Activated CD4-positive, alpha-beta T cell treated with anti-CD3 and anti-CD28 coated beads, Interleukin-2, amount 10 ng/mL, durations not matched to agents 7 days and 5 days (primary cell): Measurements from ENCODE around the gene RHCG. TPM values are rescaled to one million over a fixed set of nuclear protein-coding genes. Genes with fewer than 3 reads are reported as not detected.

Experiments
- CTCF ChIA-PET: fragments of 350-600 bp; sonication (Branson Sonifier 250); formaldehyde crosslinking; loops from one replicate; lab custom pipeline; 2021; ENCODE audit warnings: antibody characterized with exemption; lab: Charles Lee
- POLR2A ChIA-PET: fragments of 350-600 bp; sonication (Branson Sonifier 250); formaldehyde crosslinking; loops from one replicate; lab custom pipeline; 2021; ENCODE audit warnings: antibody characterized with exemption; lab: Charles Lee
- DNase-seq: peaks from one replicate; pipeline ENCODE4 v3.0.0-alpha.2; 2020
- H3K27ac Mint-ChIP-seq: one replicate; pipeline ENCODE4 v1.8.0; 2021; ENCODE audit warnings: mild to moderate bottlenecking, moderate library complexity, mixed read lengths
- H3K27me3 Mint-ChIP-seq: one replicate; pipeline ENCODE4 v1.8.0; 2021; ENCODE audit warnings: mixed read lengths
- H3K36me3 Mint-ChIP-seq: one replicate; pipeline ENCODE4 v1.8.0; 2021; ENCODE audit warnings: low read depth, mixed read lengths
- H3K4me1 Mint-ChIP-seq: one replicate; pipeline ENCODE4 v1.8.0; 2021; ENCODE audit warnings: mixed read lengths
- H3K4me3 Mint-ChIP-seq: one replicate; pipeline ENCODE4 v1.8.0; 2021; ENCODE audit warnings: mild to moderate bottlenecking, moderate library complexity, mixed read lengths
- H3K9me3 Mint-ChIP-seq: one replicate; pipeline ENCODE4 v1.8.0; 2021; ENCODE audit warnings: mixed read lengths
- total RNA-seq, 2 experiments: library from RNA; stranded (reverse); gene quantifications; one replicate each; pipeline ENCODE4 v1.2.3, GENCODE V29; 2021

The RHCG gene
- total RNA-seq, 2 experiments from 2014 or later: not detected

GRCh38 chr15:89459271-89460038, 36.9 kb downstream of the RHCG start:
- ChIA-PET POLR2A (no interaction called here), CTCF (no interaction called here)
- no peak overlapping the region for H3K4me3 Mint-ChIP-seq
- no peak for DNase-seq
- H3K4me1 Mint-ChIP-seq: peaks cover 3% of the 10 kb centered on the region
- peaks cover 3% of the 10 kb centered on the region for H3K9me3 Mint-ChIP-seq
- H3K36me3 Mint-ChIP-seq: no peaks in the 10 kb centered on the region
- no peak overlapping the region for H3K27ac Mint-ChIP-seq
- peaks cover 4% of the 10 kb centered on the region for H3K27me3 Mint-ChIP-seq

- Mint-ChIP-seq H3K27ac (no peak overlapping the region), H3K36me3 (no peaks in the 10 kb centered on the region), H3K4me3 (no peak overlapping the region), H3K9me3 (peaks cover 3% of the 10 kb centered on the region), H3K27me3 (peaks cover 7% of the 10 kb centered on the region), H3K4me1 (peaks cover 3% of the 10 kb centered on the region)
- CTCF ChIA-PET: interaction anchor here (0.6 kb wide), 1 partner anchor 113 kb away, joined by 3 read pairs; no protein-coding TSS in a partner anchor
- POLR2A ChIA-PET: no interaction called here
- DNase-seq: no peak
These were observed 37.9 kb downstream of the RHCG start for GRCh38 chr15:89458440-89458839.

GRCh38 chr15:89457086-89457485, 39.3 kb downstream of the RHCG start:
- Mint-ChIP-seq H3K4me3 (no peak overlapping the region), H3K27ac (no peak overlapping the region), H3K36me3 (no peaks in the 10 kb centered on the region), H3K9me3 (peaks cover 3% of the 10 kb centered on the region), H3K4me1 (peaks cover 3% of the 10 kb centered on the region), H3K27me3 (peaks cover 8% of the 10 kb centered on the region)
- POLR2A ChIA-PET: no interaction called here
- CTCF ChIA-PET: interaction anchor here (0.6 to 0.8 kb wide), 2 partner anchors 31 to 342 kb away, joined by 3 to 4 read pairs; no protein-coding TSS in a partner anchor
- DNase-seq: peak; percentile 22

GRCh38 chr15:89455535-89455934, 40.8 kb downstream of the RHCG start:
- no peaks in the 10 kb centered on the region for H3K36me3 Mint-ChIP-seq
- no peak overlapping the region for H3K27ac Mint-ChIP-seq
- H3K27me3 Mint-ChIP-seq: peaks cover 15% of the 10 kb centered on the region
- CTCF ChIA-PET: interaction anchor here (2.0 kb wide), 1 partner anchor 97 kb away, joined by 7 read pairs; no protein-coding TSS in a partner anchor
- peaks cover 3% of the 10 kb centered on the region for H3K9me3 Mint-ChIP-seq
- peaks cover 3% of the 10 kb centered on the region for H3K4me1 Mint-ChIP-seq
- DNase-seq: no peak
- H3K4me3 Mint-ChIP-seq: no peak overlapping the region
- POLR2A ChIA-PET: no interaction called here

GRCh38 chr15:89452330-89452836, 44.0 kb downstream of the RHCG start:
- ChIA-PET POLR2A (no interaction called here), CTCF (no interaction called here)
- no peak overlapping the region for H3K4me3 Mint-ChIP-seq
- no peaks in the 10 kb centered on the region for H3K36me3 Mint-ChIP-seq
- peaks cover 3% of the 10 kb centered on the region for H3K4me1 Mint-ChIP-seq
- H3K9me3 Mint-ChIP-seq: peaks cover 3% of the 10 kb centered on the region
- no peak overlapping the region for H3K27ac Mint-ChIP-seq
- peaks cover 25% of the 10 kb centered on the region for H3K27me3 Mint-ChIP-seq
- DNase-seq: no peak

- H3K4me3 Mint-ChIP-seq: no peak overlapping the region
- no peaks in the 10 kb centered on the region for H3K36me3 Mint-ChIP-seq
- DNase-seq: no peak
- peaks cover under 1% of the 10 kb centered on the region for H3K9me3 Mint-ChIP-seq
- peaks cover 27% of the 10 kb centered on the region for H3K27me3 Mint-ChIP-seq
- ChIA-PET POLR2A (no interaction called here), CTCF (no interaction called here)
- H3K27ac Mint-ChIP-seq: no peak overlapping the region
- H3K4me1 Mint-ChIP-seq: peaks cover under 1% of the 10 kb centered on the region
These were observed 44.5 kb downstream of the RHCG start for GRCh38 chr15:89451846-89452245.

- Mint-ChIP-seq H3K9me3 (no peaks in the 10 kb centered on the region), H3K4me3 (no peak overlapping the region), H3K27ac (no peak overlapping the region), H3K27me3 (peaks cover 31% of the 10 kb centered on the region), H3K36me3 (no peaks in the 10 kb centered on the region), H3K4me1 (no peaks in the 10 kb centered on the region)
- POLR2A ChIA-PET: no interaction called here
- no peak for DNase-seq
- CTCF ChIA-PET: interaction anchor here (1.7 kb wide), 1 partner anchor 22 kb away, joined by 5 read pairs; no protein-coding TSS in a partner anchor
These were observed 46.0 kb downstream of the RHCG start for GRCh38 chr15:89450076-89451006.

GRCh38 chr15:89448825-89449224, 47.6 kb downstream of the RHCG start:
- no peaks in the 10 kb centered on the region for H3K36me3 Mint-ChIP-seq
- no peak overlapping the region for H3K27ac Mint-ChIP-seq
- DNase-seq: no peak
- POLR2A ChIA-PET: no interaction called here
- H3K9me3 Mint-ChIP-seq: no peaks in the 10 kb centered on the region
- CTCF ChIA-PET: interaction anchor here (1.7 kb wide), 1 partner anchor 23 kb away, joined by 5 read pairs; no protein-coding TSS in a partner anchor
- no peaks in the 10 kb centered on the region for H3K4me1 Mint-ChIP-seq
- H3K27me3 Mint-ChIP-seq: peaks cover 29% of the 10 kb centered on the region
- H3K4me3 Mint-ChIP-seq: no peak overlapping the region

GRCh38 chr15:89447676-89448075, 48.7 kb downstream of the RHCG start:
- H3K27ac Mint-ChIP-seq: no peak overlapping the region
- no peaks in the 10 kb centered on the region for H3K4me1 Mint-ChIP-seq
- H3K4me3 Mint-ChIP-seq: no peak overlapping the region
- no peaks in the 10 kb centered on the region for H3K9me3 Mint-ChIP-seq
- CTCF ChIA-PET: interaction anchor here (4.7 kb wide), 1 partner anchor 89 kb away, joined by 21 read pairs; no protein-coding TSS in a partner anchor
- no peak for DNase-seq
- H3K27me3 Mint-ChIP-seq: peaks cover 28% of the 10 kb centered on the region
- no peaks in the 10 kb centered on the region for H3K36me3 Mint-ChIP-seq
- POLR2A ChIA-PET: no interaction called here

GRCh38 chr15:89446255-89446891, 50.0 kb downstream of the RHCG start:
- Mint-ChIP-seq H3K36me3 (no peaks in the 10 kb centered on the region), H3K27ac (no peak overlapping the region), H3K9me3 (no peaks in the 10 kb centered on the region), H3K4me1 (no peaks in the 10 kb centered on the region), H3K4me3 (no peak overlapping the region), H3K27me3 (peaks cover 25% of the 10 kb centered on the region)
- ChIA-PET POLR2A (no interaction called here), CTCF (interaction anchor here (1.0 to 4.7 kb wide), 2 partner anchors 21 to 88 kb away, joined by 3 to 21 read pairs; no protein-coding TSS in a partner anchor)
- DNase-seq: no peak

GRCh38 chr15:89445518-89445917, 50.9 kb downstream of the RHCG start:
- H3K9me3 Mint-ChIP-seq: no peaks in the 10 kb centered on the region
- H3K36me3 Mint-ChIP-seq: no peaks in the 10 kb centered on the region
- H3K27ac Mint-ChIP-seq: no peak overlapping the region
- CTCF ChIA-PET: interaction anchor here (4.7 kb wide), 1 partner anchor 87 kb away, joined by 21 read pairs; no protein-coding TSS in a partner anchor
- POLR2A ChIA-PET: no interaction called here
- H3K4me3 Mint-ChIP-seq: no peak overlapping the region
- peaks cover 21% of the 10 kb centered on the region for H3K27me3 Mint-ChIP-seq
- H3K4me1 Mint-ChIP-seq: no peaks in the 10 kb centered on the region
- no peak for DNase-seq
